Body of pancreas (tissue), 4 donors: Measurements from ENCODE around the gene EMILIN1. TPM values are rescaled to one million over a fixed set of nuclear protein-coding genes. Genes with fewer than 3 reads are reported as not detected.

Experiments
- ATAC-seq: fragments of 150-250 bp; one replicate; pipeline ENCODE4 v1.9.1; 2016
- DNase-seq, 4 donors: peaks; one replicate each; pipeline ENCODE4 v3.0.0-alpha.2; 2019
- H3K27ac ChIP-seq, 4 donors: fragments of 200-600 bp; sonication (generic); 1 replicate in 3 of 4; 2 replicates in 1 of 4; pipeline versions ENCODE4 v1.5.1 to v1.6.1; 2016 to 2019; ENCODE audit warnings: mild to moderate bottlenecking in 1 of 4, mixed read lengths in 1 of 4, moderate library complexity in 1 of 4
- H3K27me3 ChIP-seq, 2 donors: fragments of 200-600 bp; sonication (generic); one replicate each; pipeline ENCODE4 v1.6.0; 2016; ENCODE audit warnings: mild to moderate bottlenecking in 1 of 2
- H3K36me3 ChIP-seq, 2 donors: fragments of 200-600 bp; sonication (generic); replicated peaks in 1 of 2; 2 replicates each; pipeline ENCODE4 v1.5.1; 2016; ENCODE audit warnings: low read depth in 2 of 2; ENCODE audit not compliant: insufficient read depth in 1 of 2
- H3K4me1 ChIP-seq: fragments of 200-600 bp; sonication (generic); one replicate; pipeline ENCODE4 v1.6.0; 2016
- H3K4me3 ChIP-seq, 2 donors: fragments of 200-600 bp; sonication (generic); 1 replicate in 1 of 2; 2 replicates in 1 of 2; pipeline ENCODE4 v1.5.1; 2016 to 2019
- H3K9me3 ChIP-seq, 3 donors: fragments of 200-600 bp; sonication (generic); 1 replicate in 2 of 3; 2 replicates in 1 of 3; pipeline ENCODE4 v1.5.1; 2016
- POLR2A ChIP-seq, 3 donors: fragments of 450-650 bp; IDR thresholded peaks; one replicate each; pipeline ENCODE4 v1.6.1; 2016; ENCODE audit warnings: antibody characterized with exemption in 3 of 3, mild to moderate bottlenecking in 2 of 3
- WGBS, 2 donors: methylation state at CpG; one replicate each; pipeline ENCODE4 v1.1.5; 2017; 5-methylcytosine and 5-hydroxymethylcytosine counted together
- intact Hi-C: fragments of 100-400 bp; cut with DNase I; formaldehyde crosslinking; loops from one replicate; pipeline ENCODE4 v1.15.1; 2023
- total RNA-seq, 2 donors: library from RNA; depleted of rRNA; stranded (reverse); fragments of >200 nt; gene quantifications; one replicate each; pipeline ENCODE4 v1.1.0, GENCODE V29; 2016
- TF ChIP-seq, protein P1 (sequence below), 7 experiments: fragments of 450-650 bp in 4 of 7; fragments of 200-600 bp in 3 of 7; sonication (generic) in 3 of 7; IDR thresholded peaks; one replicate each; pipeline ENCODE4 v1.5.1; 2016 to 2019; ENCODE audit warnings: antibody characterized with exemption in 7 of 7

Gene EMILIN1
- total RNA-seq, 2 donors from 2014 or later, result 21.8 to 24.1 TPM

DNA sequence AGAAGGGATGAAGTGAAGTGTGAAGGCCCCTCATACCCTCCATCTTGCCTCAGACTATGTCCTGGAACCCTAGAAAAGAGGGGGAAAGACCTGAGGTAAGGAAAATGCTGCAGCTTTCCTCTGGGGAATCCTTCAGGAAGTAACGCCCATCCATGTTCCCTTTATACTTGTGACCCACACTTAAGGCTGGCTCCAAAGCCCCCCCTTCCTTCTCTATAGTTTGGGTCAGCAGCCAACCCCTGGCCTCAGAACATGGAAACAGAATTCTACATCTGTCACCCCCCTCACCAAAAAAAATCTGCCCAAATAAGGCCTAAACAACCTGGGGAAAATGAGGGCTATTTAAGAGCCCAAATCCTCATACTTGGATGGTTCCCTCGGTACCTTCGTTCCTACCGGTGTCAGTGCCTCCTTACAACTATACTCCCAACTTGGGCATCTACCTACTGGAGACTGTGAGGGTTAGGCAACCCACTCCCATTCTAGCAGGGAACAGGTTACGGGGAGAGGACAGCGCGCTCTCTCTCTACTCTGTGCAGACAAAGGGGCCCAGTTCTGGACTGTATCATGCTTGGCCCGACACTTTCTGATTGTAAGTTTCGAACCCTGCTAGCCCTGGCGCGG lies 7.7 kb upstream of the EMILIN1 start:
- H3K4me1 ChIP-seq, result peaks cover 31% of the 10 kb centered on the region
- H3K27me3 ChIP-seq, result no peaks in the 10 kb centered on the region
- no peaks in the 10 kb centered on the region for H3K36me3 ChIP-seq
- no peak for TF ChIP-seq POLR2A (IDR thresholded peaks at IDR 0.05)
- TF ChIP-seq, protein P1, sequence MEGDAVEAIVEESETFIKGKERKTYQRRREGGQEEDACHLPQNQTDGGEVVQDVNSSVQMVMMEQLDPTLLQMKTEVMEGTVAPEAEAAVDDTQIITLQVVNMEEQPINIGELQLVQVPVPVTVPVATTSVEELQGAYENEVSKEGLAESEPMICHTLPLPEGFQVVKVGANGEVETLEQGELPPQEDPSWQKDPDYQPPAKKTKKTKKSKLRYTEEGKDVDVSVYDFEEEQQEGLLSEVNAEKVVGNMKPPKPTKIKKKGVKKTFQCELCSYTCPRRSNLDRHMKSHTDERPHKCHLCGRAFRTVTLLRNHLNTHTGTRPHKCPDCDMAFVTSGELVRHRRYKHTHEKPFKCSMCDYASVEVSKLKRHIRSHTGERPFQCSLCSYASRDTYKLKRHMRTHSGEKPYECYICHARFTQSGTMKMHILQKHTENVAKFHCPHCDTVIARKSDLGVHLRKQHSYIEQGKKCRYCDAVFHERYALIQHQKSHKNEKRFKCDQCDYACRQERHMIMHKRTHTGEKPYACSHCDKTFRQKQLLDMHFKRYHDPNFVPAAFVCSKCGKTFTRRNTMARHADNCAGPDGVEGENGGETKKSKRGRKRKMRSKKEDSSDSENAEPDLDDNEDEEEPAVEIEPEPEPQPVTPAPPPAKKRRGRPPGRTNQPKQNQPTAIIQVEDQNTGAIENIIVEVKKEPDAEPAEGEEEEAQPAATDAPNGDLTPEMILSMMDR (IDR thresholded peaks at IDR 0.05), result no peak
- H3K4me3 ChIP-seq, result peak overlapping the region; percentile 73 to 96
- ATAC-seq, result no peak
- peak overlapping the region; percentile 59 to 92 (median 80) for H3K27ac ChIP-seq
- 1 to 4% methylated on average over 8 to 11 of the region's 11 CpGs for WGBS, 2 donors
- no peaks in the 10 kb centered on the region for H3K9me3 ChIP-seq
- DNase-seq, result no peak
- intact Hi-C loops, result no loop called here

DNA sequence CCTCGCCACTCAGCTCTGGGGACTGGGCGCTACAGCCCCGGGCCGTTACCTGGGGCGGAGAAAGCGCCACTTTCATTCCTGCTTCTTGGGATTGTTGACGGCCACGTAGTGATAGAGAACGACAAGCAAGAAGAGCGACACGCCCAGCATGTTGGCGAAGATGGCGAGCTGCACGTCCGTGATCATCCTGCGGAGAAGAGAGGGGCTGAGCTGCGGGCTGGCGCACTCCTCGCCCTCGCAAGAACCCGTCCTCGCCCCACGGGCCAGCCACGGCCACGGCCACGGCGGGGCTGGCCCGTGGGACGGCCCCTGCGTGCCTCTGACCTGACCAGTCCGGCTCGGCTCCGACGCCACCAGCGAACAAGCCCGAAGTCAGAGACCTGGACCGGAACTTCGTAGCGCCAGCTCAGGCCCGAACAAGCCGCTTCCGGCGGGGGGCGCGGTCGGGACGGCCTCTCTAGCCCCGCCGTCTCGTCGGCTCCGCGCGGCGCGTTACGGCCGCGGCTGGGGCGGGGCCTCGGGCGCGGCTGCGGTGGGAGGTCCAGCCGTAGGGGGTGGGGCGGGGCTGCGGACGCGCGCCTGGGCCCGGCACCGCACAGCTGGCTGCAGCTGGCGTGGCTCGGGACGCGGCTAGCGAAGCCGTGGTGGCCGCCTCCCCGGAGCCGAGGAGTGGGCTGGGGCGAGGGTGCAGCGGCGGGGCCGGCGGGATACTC lies 7.0 kb upstream of the EMILIN1 start, which contains the start of gene OST4:
Gene OST4, minus strand, starts transcription at position 378 of the 713 bp plus-strand sequence.
- intact Hi-C loops, result no loop called here
- Histone ChIP-seq H3K36me3 (no peaks in the 10 kb centered on the region), H3K27ac (peak within 1 kb of the TSS; percentile 73 to 92 (median 80)), H3K9me3 (no peaks in the 10 kb centered on the region), H3K27me3 (no peaks in the 10 kb centered on the region), H3K4me3 (peak within 1 kb of the TSS; percentile 73 to 96), H3K4me1 (peaks cover 31% of the 10 kb centered on the region)
- WGBS, 2 donors, result 0% methylated on average over 5 to 85 of the region's 86 CpGs
- peak; percentile 64 to 73 (median 69) for TF ChIP-seq POLR2A (IDR thresholded peaks at IDR 0.05)
- TF ChIP-seq, protein P1 (IDR thresholded peaks at IDR 0.05), result peak in 1 of 7 experiments; percentile 31
- ATAC-seq, result peak; percentile 97
- DNase-seq, result peak; percentile 94 to 96 (median 94)

DNA sequence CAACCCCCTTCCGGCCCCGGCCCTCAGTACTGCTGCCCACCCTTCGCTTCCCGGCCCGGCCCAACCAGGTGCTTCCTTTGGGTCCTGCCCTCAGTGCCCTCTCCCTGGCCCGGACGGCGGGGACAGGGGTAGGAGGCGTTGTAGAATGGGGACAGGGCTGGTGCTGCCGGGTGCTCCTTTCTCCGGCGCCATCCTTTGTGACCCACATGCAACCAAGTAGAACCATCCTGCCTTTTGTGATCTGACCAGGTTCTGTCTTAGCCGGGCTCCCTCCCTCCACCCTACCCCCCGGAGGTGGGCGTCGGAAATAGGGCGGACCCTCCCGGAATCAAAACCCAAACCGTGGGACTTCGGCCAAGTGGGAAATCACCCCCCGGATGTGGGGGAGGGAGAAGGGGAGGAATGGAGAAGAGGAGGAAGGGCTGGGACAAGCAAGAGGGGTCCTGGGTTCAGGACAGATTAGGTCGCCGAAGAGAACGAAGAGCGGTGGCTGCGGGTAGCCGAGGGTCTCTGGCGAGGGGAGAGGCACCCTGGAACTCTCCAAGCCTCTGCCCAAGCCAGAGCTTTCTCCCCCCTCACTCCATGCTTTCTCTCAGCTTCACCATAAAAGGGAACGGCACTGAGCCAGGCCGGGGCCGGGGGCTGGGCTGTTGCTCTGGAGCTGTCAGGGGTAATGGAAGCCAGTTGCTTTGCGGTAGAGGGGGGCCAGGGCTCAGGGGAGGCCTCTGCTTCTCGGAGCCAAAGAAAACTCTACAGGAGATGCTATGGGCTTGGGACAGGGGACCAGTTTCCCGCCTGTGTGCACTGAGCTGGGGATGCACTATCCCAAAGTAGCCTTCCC lies 6.2 kb upstream of the EMILIN1 start:
- ATAC-seq (no peak), DNase-seq (peak in 2 of 4 donors; percentile 46 to 51)
- no peaks in the 10 kb centered on the region for H3K36me3 ChIP-seq
- TF ChIP-seq POLR2A (IDR thresholded peaks at IDR 0.05), result no peak
- TF ChIP-seq, protein P1 (IDR thresholded peaks at IDR 0.05), result no peak
- 8 to 11% methylated on average over 20 to 34 of the region's 34 CpGs for WGBS, 2 donors
- H3K27me3 ChIP-seq, result no peaks in the 10 kb centered on the region
- intact Hi-C loops, result no loop called here
- H3K27ac ChIP-seq, result peak overlapping the region; percentile 73 to 92 (median 80)
- peak overlapping the region; percentile 29 to 73 for H3K4me3 ChIP-seq
- peaks cover 31% of the 10 kb centered on the region for H3K4me1 ChIP-seq
- H3K9me3 ChIP-seq, result no peaks in the 10 kb centered on the region

DNA sequence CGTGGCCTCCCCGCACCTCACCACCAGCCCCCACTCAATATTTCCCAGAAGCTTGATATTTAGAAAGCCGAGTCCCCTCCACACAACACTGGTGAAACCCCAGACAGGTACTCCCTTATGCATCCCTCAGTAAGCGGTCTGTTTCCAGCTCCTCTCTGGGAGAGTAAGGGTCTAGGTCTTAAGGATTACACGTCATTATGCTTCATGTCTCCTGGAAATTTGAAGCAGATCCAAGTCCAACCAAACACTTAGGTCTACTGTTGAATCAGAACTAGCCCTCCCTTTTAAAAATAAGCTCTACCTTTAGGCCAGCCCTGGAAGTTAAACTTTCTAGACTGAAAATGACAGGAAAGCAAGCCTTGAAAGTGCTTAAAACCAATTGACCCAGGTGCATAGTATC lies 5.5 kb upstream of the EMILIN1 start:
- no peak for TF ChIP-seq POLR2A (IDR thresholded peaks at IDR 0.05)
- TF ChIP-seq, protein P1 (IDR thresholded peaks at IDR 0.05), result no peak
- 85 to 87% methylated on average over 5 of the region's 5 CpGs for WGBS, 2 donors
- intact Hi-C loops, result no loop called here
- ATAC-seq (no peak), DNase-seq (no peak)
- Histone ChIP-seq H3K36me3 (no peaks in the 10 kb centered on the region), H3K27me3 (no peaks in the 10 kb centered on the region), H3K4me1 (peaks cover 31% of the 10 kb centered on the region), H3K4me3 (no peak overlapping the region), H3K9me3 (no peaks in the 10 kb centered on the region), H3K27ac (peak overlapping the region in 1 of 4 donors; percentile 83)
